Caco-2 (cell line): ENCODE results near the gene CCR8. TPM values are rescaled to one million over a fixed set of nuclear protein-coding genes. Genes with fewer than 3 reads are reported as not detected.

Experiments
- BruUV-seq: library from RNA; stranded (reverse); fragments of 400-500 nt; replicated peaks from 2 replicates; lab custom pipeline; 2021; lab: Mats Ljungman, UMichigan
- CTCF ChIA-PET: fragments of 300-600 bp; sonication (Branson Sonifier 250); formaldehyde crosslinking; loops from one replicate; lab custom pipeline; 2022; ENCODE audit warnings: antibody characterized with exemption; lab: Charles Lee
- POLR2A ChIA-PET: fragments of 300-600 bp; sonication (Branson Sonifier 250); formaldehyde crosslinking; loops from one replicate; lab custom pipeline; 2022; ENCODE audit warnings: antibody characterized with exemption; lab: Charles Lee
- DNase-seq, 2 experiments: peaks; one replicate each; pipeline versions ENCODE4 v3.0.0 to v3.0.0-alpha.2; 2020 to 2022
- H3K27me3 ChIP-seq: replicated peaks from 2 replicates; pipeline ENCODE4 v1.6.0; 2011; ENCODE audit warnings: low read length; ENCODE audit not compliant: control insufficient read depth, insufficient read depth
- H3K36me3 ChIP-seq: 2 replicates; pipeline ENCODE4 v1.5.1; 2011; ENCODE audit warnings: low read length; ENCODE audit not compliant: control insufficient read depth, insufficient read depth
- H3K4me1 ChIP-seq: fragments of 250-450 bp; sonication (Bioruptor Pico); 2 replicates; pipeline ENCODE4 v1.5.1; 2020; ENCODE audit warnings: mild to moderate bottlenecking
- H3K4me3 ChIP-seq: 2 replicates; pipeline ENCODE4 v1.5.1; 2011; ENCODE audit warnings: low read depth, mild to moderate bottlenecking, control low read depth, low read length
- H3K9me3 ChIP-seq: fragments of 250-450 bp; sonication (Bioruptor Pico); 2 replicates; pipeline ENCODE4 v1.5.1; 2020; ENCODE audit warnings: mild to moderate bottlenecking, moderate library complexity
- H3K27ac Mint-ChIP-seq: one replicate; pipeline ENCODE4 v1.8.0; 2022; ENCODE audit warnings: mixed read lengths; ENCODE audit not compliant: unreplicated experiment
- H3K27me3 Mint-ChIP-seq: one replicate; pipeline ENCODE4 v1.8.0; 2022; ENCODE audit warnings: mixed read lengths; ENCODE audit not compliant: insufficient read depth, unreplicated experiment
- H3K36me3 Mint-ChIP-seq: one replicate; pipeline ENCODE4 v1.8.0; 2022; ENCODE audit warnings: mild to moderate bottlenecking, mixed read lengths; ENCODE audit not compliant: insufficient read depth, unreplicated experiment
- H3K4me1 Mint-ChIP-seq: one replicate; pipeline ENCODE4 v1.8.0; 2022; ENCODE audit warnings: low read depth, mixed read lengths; ENCODE audit not compliant: unreplicated experiment
- H3K4me3 Mint-ChIP-seq: one replicate; pipeline ENCODE4 v1.8.0; 2022; ENCODE audit warnings: mild to moderate bottlenecking, moderate library complexity, mixed read lengths; ENCODE audit not compliant: unreplicated experiment
- H3K9me3 Mint-ChIP-seq: one replicate; pipeline ENCODE4 v1.8.0; 2022; ENCODE audit warnings: mixed read lengths; ENCODE audit not compliant: unreplicated experiment
- CTCF ChIP-seq, 2 experiments: fragments of 200-600 bp in 1 of 2; IDR thresholded peaks; 1 replicate in 1 of 2; 2 replicates in 1 of 2; pipeline versions ENCODE4 v1.5.1 to v1.8.0; 2011 to 2022; ENCODE audit warnings: antibody characterized with exemption in 1 of 2, control low read depth in 1 of 2, inconsistent platforms in 1 of 2, low read depth in 1 of 2, low read length in 1 of 2, mild to moderate bottlenecking in 1 of 2, moderate library complexity in 1 of 2; ENCODE audit not compliant: insufficient read depth in 1 of 2, severe bottlenecking in 1 of 2, unreplicated experiment in 1 of 2
- intact Hi-C: fragments of 100-400 bp; cut with micrococcal nuclease; formaldehyde crosslinking; loops from one replicate; pipeline ENCODE4 v1.10.0; 2022; ENCODE audit not compliant: unreplicated experiment
- total RNA-seq: library from RNA; stranded (reverse); gene quantifications from 2 replicates; pipeline ENCODE4 v1.2.3, GENCODE V29; 2022

The CCR8 gene
- total RNA-seq, 1 experiment from 2014 or later = not detected

DNA sequence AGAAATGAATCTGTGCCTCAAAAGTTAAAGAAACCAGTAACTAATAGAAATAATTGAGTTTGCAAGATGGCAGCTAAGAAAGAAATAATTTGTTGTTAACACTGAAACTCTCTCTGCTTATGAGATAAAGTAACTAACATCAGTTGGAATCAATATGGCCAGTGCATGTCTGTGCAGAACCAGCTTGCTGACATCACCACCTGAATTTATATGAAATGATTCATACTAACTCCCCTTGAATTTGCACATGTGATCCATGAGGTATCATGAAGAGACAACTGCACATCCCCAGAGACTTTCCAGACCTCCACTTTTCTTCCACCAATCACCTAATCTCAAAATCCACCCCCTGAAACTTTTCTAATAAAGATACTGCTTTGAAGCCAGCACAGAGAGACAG is 43.3 kb downstream of the CCR8 start:
- CTCF ChIA-PET = no interaction called here
- H3K4me1 Mint-ChIP-seq = no peaks in the 10 kb centered on the region
- no peak for DNase-seq
- H3K27ac Mint-ChIP-seq = no peak overlapping the region
- H3K9me3 Mint-ChIP-seq = peaks cover 9% of the 10 kb centered on the region
- Histone ChIP-seq H3K27me3 (no peaks in the 10 kb centered on the region), H3K4me3 (no peak overlapping the region), H3K4me1 (no peaks in the 10 kb centered on the region), H3K36me3 (no peaks in the 10 kb centered on the region), H3K9me3 (no peaks in the 10 kb centered on the region)
- POLR2A ChIA-PET = no interaction called here
- peaks cover 6% of the 10 kb centered on the region for H3K27me3 Mint-ChIP-seq
- intact Hi-C loops = no loop called here
- no peak overlapping the region for H3K4me3 Mint-ChIP-seq
- no peaks in the 10 kb centered on the region for H3K36me3 Mint-ChIP-seq
- BruUV-seq = no TSS peak
- TF ChIP-seq CTCF (IDR thresholded peaks at IDR 0.05; ENCODE audit: insufficient read depth in 1 of 2, low read depth in 1 of 2, low read length in 1 of 2, severe bottlenecking in 1 of 2, unreplicated experiment in 1 of 2) = no peak

DNA sequence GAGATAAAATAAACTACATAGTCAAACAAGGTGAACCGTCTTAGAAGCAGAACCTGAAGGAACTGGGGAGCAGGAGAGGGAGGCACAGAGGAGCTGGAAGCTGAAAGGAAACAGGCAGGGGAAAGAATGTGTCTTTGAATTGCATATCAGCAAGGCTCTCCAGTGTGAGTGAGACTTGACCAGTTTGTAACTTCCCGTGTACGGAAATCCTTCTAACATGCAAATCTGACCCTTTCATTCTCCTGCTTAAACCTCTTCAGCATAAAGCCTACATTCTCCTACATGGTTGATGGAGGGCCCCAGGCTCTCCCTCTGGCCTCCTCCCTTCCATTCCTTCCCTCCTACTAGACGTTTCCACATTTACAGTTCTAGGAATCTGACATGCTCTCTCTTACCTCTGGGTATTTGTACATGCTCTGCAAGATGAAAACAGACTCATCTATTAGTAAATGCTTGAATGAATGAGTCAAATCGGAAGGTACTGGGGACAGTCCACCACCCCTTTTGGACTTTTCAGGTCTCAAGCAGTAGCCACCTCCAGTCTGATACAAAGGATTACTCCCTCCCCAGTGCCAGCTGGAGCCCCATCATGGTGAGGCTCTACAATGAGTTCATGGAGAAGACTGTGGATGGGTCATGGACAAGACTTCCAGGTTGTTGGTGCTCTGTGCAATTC is 47.6 kb downstream of the CCR8 start:
- Mint-ChIP-seq H3K4me1 (no peaks in the 10 kb centered on the region), H3K27ac (no peak overlapping the region), H3K36me3 (no peaks in the 10 kb centered on the region), H3K9me3 (no peaks in the 10 kb centered on the region), H3K4me3 (no peak overlapping the region), H3K27me3 (no peaks in the 10 kb centered on the region)
- no TSS peak for BruUV-seq
- H3K4me3 ChIP-seq = no peak overlapping the region
- no peaks in the 10 kb centered on the region for H3K27me3 ChIP-seq
- no peak for TF ChIP-seq CTCF (IDR thresholded peaks at IDR 0.05; ENCODE audit: insufficient read depth in 1 of 2, low read depth in 1 of 2, low read length in 1 of 2, severe bottlenecking in 1 of 2, unreplicated experiment in 1 of 2)
- ChIA-PET CTCF (no interaction called here), POLR2A (no interaction called here)
- DNase-seq = no peak
- H3K9me3 ChIP-seq = no peaks in the 10 kb centered on the region
- no peaks in the 10 kb centered on the region for H3K36me3 ChIP-seq
- intact Hi-C loops = no loop called here
- peaks cover 11% of the 10 kb centered on the region; the same call in 1 of the 2 replicates for H3K4me1 ChIP-seq

GRCh38 chr3:39378088-39378487 is 48.6 kb downstream of the CCR8 start:
- ChIA-PET CTCF (interaction anchor here (0.6 to 2.5 kb wide), 10 partner anchors 17 to 252 kb away, joined by 3 to 29 read pairs (median 4); no protein-coding TSS in a partner anchor), POLR2A (no interaction called here)
- no peaks in the 10 kb centered on the region for H3K27me3 Mint-ChIP-seq
- intact Hi-C loops = loop anchor here (1.0 kb wide), 2 partner anchors 90 to 188 kb away; no protein-coding TSS in a partner anchor
- peak; percentile 67 to 68 for DNase-seq
- TF ChIP-seq CTCF (IDR thresholded peaks at IDR 0.05; ENCODE audit: insufficient read depth in 1 of 2, low read depth in 1 of 2, low read length in 1 of 2, severe bottlenecking in 1 of 2, unreplicated experiment in 1 of 2) = peak; percentile 63 to 87
- no peaks in the 10 kb centered on the region for H3K9me3 Mint-ChIP-seq
- H3K27me3 ChIP-seq = no peaks in the 10 kb centered on the region
- H3K36me3 ChIP-seq = no peaks in the 10 kb centered on the region
- H3K36me3 Mint-ChIP-seq = peaks cover 1% of the 10 kb centered on the region
- peaks cover 15% of the 10 kb centered on the region for H3K4me1 ChIP-seq
- H3K4me3 Mint-ChIP-seq = no peak overlapping the region
- no peaks in the 10 kb centered on the region for H3K9me3 ChIP-seq
- H3K27ac Mint-ChIP-seq = no peak overlapping the region
- no TSS peak for BruUV-seq
- H3K4me3 ChIP-seq = no peak overlapping the region
- no peaks in the 10 kb centered on the region for H3K4me1 Mint-ChIP-seq
